ENCODE data around the gene SESN1.

Gene SESN1

GRCh38 chr6:108966251-108966650 is 128.4 kb downstream of the SESN1 start:
- H3K4me3 ChIP-seq (ENCODE audit: low read depth, low read length) = no peak overlapping the region
- DNase-seq (ENCODE audit: low read depth) = no peak
- TF ChIP-seq, protein P1, sequence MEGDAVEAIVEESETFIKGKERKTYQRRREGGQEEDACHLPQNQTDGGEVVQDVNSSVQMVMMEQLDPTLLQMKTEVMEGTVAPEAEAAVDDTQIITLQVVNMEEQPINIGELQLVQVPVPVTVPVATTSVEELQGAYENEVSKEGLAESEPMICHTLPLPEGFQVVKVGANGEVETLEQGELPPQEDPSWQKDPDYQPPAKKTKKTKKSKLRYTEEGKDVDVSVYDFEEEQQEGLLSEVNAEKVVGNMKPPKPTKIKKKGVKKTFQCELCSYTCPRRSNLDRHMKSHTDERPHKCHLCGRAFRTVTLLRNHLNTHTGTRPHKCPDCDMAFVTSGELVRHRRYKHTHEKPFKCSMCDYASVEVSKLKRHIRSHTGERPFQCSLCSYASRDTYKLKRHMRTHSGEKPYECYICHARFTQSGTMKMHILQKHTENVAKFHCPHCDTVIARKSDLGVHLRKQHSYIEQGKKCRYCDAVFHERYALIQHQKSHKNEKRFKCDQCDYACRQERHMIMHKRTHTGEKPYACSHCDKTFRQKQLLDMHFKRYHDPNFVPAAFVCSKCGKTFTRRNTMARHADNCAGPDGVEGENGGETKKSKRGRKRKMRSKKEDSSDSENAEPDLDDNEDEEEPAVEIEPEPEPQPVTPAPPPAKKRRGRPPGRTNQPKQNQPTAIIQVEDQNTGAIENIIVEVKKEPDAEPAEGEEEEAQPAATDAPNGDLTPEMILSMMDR (conservative IDR thresholded peaks at IDR 0.05; ENCODE audit: low read depth, low read length) = no peak

GRCh38 chr6:108961985-108962384 is 132.7 kb downstream of the SESN1 start:
- DNase-seq (ENCODE audit: low read depth) = peak; percentile 76
- TF ChIP-seq, protein P1 (conservative IDR thresholded peaks at IDR 0.05; ENCODE audit: low read depth, low read length) = no peak
- H3K4me3 ChIP-seq (ENCODE audit: low read depth, low read length) = no peak overlapping the region

- TF ChIP-seq, protein P1 (conservative IDR thresholded peaks at IDR 0.05; ENCODE audit: low read depth, low read length) = no peak
- H3K4me3 ChIP-seq (ENCODE audit: low read depth, low read length) = no peak overlapping the region
- DNase-seq (ENCODE audit: low read depth) = no peak
These were observed 133.6 kb downstream of the SESN1 start for GRCh38 chr6:108961077-108961476.

DNA sequence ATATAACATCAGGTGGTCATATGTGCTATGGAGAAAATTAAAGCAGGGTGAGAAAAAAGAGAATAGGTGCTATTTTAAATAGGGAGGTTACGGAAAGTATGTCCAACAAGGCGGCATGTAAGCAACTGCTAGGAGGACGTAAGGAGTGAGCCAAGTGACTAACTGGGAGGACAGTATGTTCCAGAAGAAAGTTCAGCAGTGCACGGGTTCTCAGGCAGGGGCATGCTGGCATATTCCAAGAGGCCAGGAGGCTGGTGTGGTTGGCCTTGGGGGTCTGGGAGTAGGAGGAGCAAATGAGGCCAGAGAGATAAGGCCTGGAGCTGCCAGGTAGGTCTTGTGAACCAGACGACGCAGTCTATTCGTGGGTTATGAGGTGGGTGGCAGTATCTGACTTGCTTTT is 134.0 kb downstream of the SESN1 start:
- TF ChIP-seq, protein P1 (conservative IDR thresholded peaks at IDR 0.05; ENCODE audit: low read depth, low read length) = no peak
- no peak overlapping the region for H3K4me3 ChIP-seq (ENCODE audit: low read depth, low read length)
- peak; percentile 47 for DNase-seq (ENCODE audit: low read depth)

GRCh38 chr6:108959972-108960582 is 134.6 kb downstream of the SESN1 start:
- no peak for DNase-seq (ENCODE audit: low read depth)
- TF ChIP-seq, protein P1 (conservative IDR thresholded peaks at IDR 0.05; ENCODE audit: low read depth, low read length) = no peak
- H3K4me3 ChIP-seq (ENCODE audit: low read depth, low read length) = no peak overlapping the region

- H3K4me3 ChIP-seq (ENCODE audit: low read depth, low read length) = no peak overlapping the region
- DNase-seq (ENCODE audit: low read depth) = no peak
- TF ChIP-seq, protein P1 (conservative IDR thresholded peaks at IDR 0.05; ENCODE audit: low read depth, low read length) = no peak
These were observed 135.5 kb downstream of the SESN1 start for GRCh38 chr6:108958900-108959770.

Measured in choroid plexus epithelial cell (primary cell).